ENCODE measurements around the gene ZNF324B.

ZNF324B gene

GRCh38 chr19:58497634-58498170 is 46.3 kb downstream of the ZNF324B start:
- Histone ChIP-seq H4K91ac (ENCODE audit: low read depth, low read length, poor library complexity) (no peak overlapping the region), H3K79me1 (ENCODE audit: low read depth, low read length) (peaks cover 8% of the 10 kb centered on the region), H2BK15ac (ENCODE audit: low read length) (peak overlapping the region; percentile 10), H3K23ac (ENCODE audit: low read depth, low read length, poor library complexity) (no peak overlapping the region), H3K27me3 (ENCODE audit: control insufficient read depth in 3 of 3, insufficient read depth in 3 of 3, low read depth in 1 of 3, low read length in 3 of 3) (no peaks in the 10 kb centered on the region), H3K4me3 (ENCODE audit: low read length in 2 of 2) (no peak overlapping the region), H2BK120ac (ENCODE audit: low read depth, low read length) (no peak overlapping the region), H3K9ac (ENCODE audit: low read depth, low read length, poor library complexity) (peak overlapping the region; percentile 60), H3K18ac (ENCODE audit: low read length) (no peak overlapping the region), H2BK5ac (ENCODE audit: low read length) (no peak overlapping the region), H3K36me3 (replicated peaks in 1 of 2; ENCODE audit: control insufficient read depth in 2 of 2, insufficient read depth in 2 of 2, low read length in 2 of 2) (no peaks in the 10 kb centered on the region), H2AK5ac (ENCODE audit: low read depth, low read length) (peak overlapping the region; percentile 72), H4K8ac (ENCODE audit: low read depth, low read length) (peak overlapping the region; percentile 76), H3K14ac (ENCODE audit: low read length) (no peak overlapping the region), H3K4me2 (ENCODE audit: insufficient read depth, low read length, poor library complexity, severe bottlenecking) (no peak overlapping the region), H3K27ac (replicated peaks; ENCODE audit: low read length) (no peak overlapping the region), H3K4ac (ENCODE audit: low read length) (peak overlapping the region; percentile 66), H3K4me1 (ENCODE audit: control insufficient read depth in 2 of 2, insufficient read depth in 1 of 2, low read depth in 1 of 2, low read length in 2 of 2) (peaks cover 8 to 17% of the 10 kb centered on the region in 2 donors), H2AFZ (ENCODE audit: low read length) (no peak overlapping the region), H2BK12ac (ENCODE audit: low read length) (no peak overlapping the region), H3K9me3 (replicated peaks in 1 of 2; ENCODE audit: control insufficient read depth in 2 of 2, insufficient read depth in 1 of 2, low read depth in 1 of 2, low read length in 2 of 2) (peaks cover 0 to 2% of the 10 kb centered on the region in 2 donors)
- DNase-seq (ENCODE audit: low spot score), result no peak
- WGBS, 2 donors (ENCODE audit: extremely low coverage in 2 of 2, insufficient read length in 2 of 2, insufficient replicate concordance in 1 of 2), result no CpG with 5 or more reads among the region's 8 CpGs

GRCh38 chr19:58498316-58499020 is 47.0 kb downstream of the ZNF324B start:
- H3K4ac ChIP-seq (ENCODE audit: low read length), result peak overlapping the region; percentile 45
- peak overlapping the region; percentile 97 for H2AFZ ChIP-seq (ENCODE audit: low read length)
- H2BK12ac ChIP-seq (ENCODE audit: low read length), result no peak overlapping the region
- peaks cover 8 to 17% of the 10 kb centered on the region in 2 donors for H3K4me1 ChIP-seq (ENCODE audit: control insufficient read depth in 2 of 2, insufficient read depth in 1 of 2, low read depth in 1 of 2, low read length in 2 of 2)
- H3K27ac ChIP-seq (replicated peaks; ENCODE audit: low read length), result no peak overlapping the region
- H4K91ac ChIP-seq (ENCODE audit: low read depth, low read length, poor library complexity), result no peak overlapping the region
- H3K79me1 ChIP-seq (ENCODE audit: low read depth, low read length), result peaks cover 8% of the 10 kb centered on the region
- peak overlapping the region; percentile 66 for H3K9ac ChIP-seq (ENCODE audit: low read depth, low read length, poor library complexity)
- H2BK5ac ChIP-seq (ENCODE audit: low read length), result peak overlapping the region; percentile 80
- H2AK5ac ChIP-seq (ENCODE audit: low read depth, low read length), result peak overlapping the region; percentile 72
- H3K9me3 ChIP-seq (replicated peaks in 1 of 2; ENCODE audit: control insufficient read depth in 2 of 2, insufficient read depth in 1 of 2, low read depth in 1 of 2, low read length in 2 of 2), result peaks cover 0 to 2% of the 10 kb centered on the region in 2 donors
- H3K14ac ChIP-seq (ENCODE audit: low read length), result peak overlapping the region; percentile 11
- no peaks in the 10 kb centered on the region for H3K27me3 ChIP-seq (ENCODE audit: control insufficient read depth in 3 of 3, insufficient read depth in 3 of 3, low read depth in 1 of 3, low read length in 3 of 3)
- H3K4me2 ChIP-seq (ENCODE audit: insufficient read depth, low read length, poor library complexity, severe bottlenecking), result peak overlapping the region; percentile 90
- no peak overlapping the region for H4K8ac ChIP-seq (ENCODE audit: low read depth, low read length)
- H2BK15ac ChIP-seq (ENCODE audit: low read length), result peak overlapping the region; percentile 10
- no peak for DNase-seq (ENCODE audit: low spot score)
- peak overlapping the region; percentile 62 for H3K23ac ChIP-seq (ENCODE audit: low read depth, low read length, poor library complexity)
- H3K18ac ChIP-seq (ENCODE audit: low read length), result peak overlapping the region; percentile 87
- H3K36me3 ChIP-seq (replicated peaks in 1 of 2; ENCODE audit: control insufficient read depth in 2 of 2, insufficient read depth in 2 of 2, low read length in 2 of 2), result no peaks in the 10 kb centered on the region
- H3K4me3 ChIP-seq (ENCODE audit: low read length in 2 of 2), result peak overlapping the region; percentile 60 to 80
- WGBS, 2 donors (ENCODE audit: extremely low coverage in 2 of 2, insufficient read length in 2 of 2, insufficient replicate concordance in 1 of 2), result no CpG with 5 or more reads among the region's 22 CpGs
- H2BK120ac ChIP-seq (ENCODE audit: low read depth, low read length), result no peak overlapping the region

GRCh38 chr19:58499021-58499927 is 47.9 kb downstream of the ZNF324B start:
- Histone ChIP-seq H2BK5ac (ENCODE audit: low read length) (peak overlapping the region; percentile 80), H3K36me3 (replicated peaks in 1 of 2; ENCODE audit: control insufficient read depth in 2 of 2, insufficient read depth in 2 of 2, low read length in 2 of 2) (no peaks in the 10 kb centered on the region), H3K18ac (ENCODE audit: low read length) (peak overlapping the region; percentile 94), H4K91ac (ENCODE audit: low read depth, low read length, poor library complexity) (no peak overlapping the region), H3K27me3 (ENCODE audit: control insufficient read depth in 3 of 3, insufficient read depth in 3 of 3, low read depth in 1 of 3, low read length in 3 of 3) (no peaks in the 10 kb centered on the region), H2AK5ac (ENCODE audit: low read depth, low read length) (peak overlapping the region; percentile 86), H3K79me1 (ENCODE audit: low read depth, low read length) (peaks cover 8% of the 10 kb centered on the region), H3K27ac (replicated peaks; ENCODE audit: low read length) (peak overlapping the region; percentile 89), H2AFZ (ENCODE audit: low read length) (peak overlapping the region; percentile 97), H3K14ac (ENCODE audit: low read length) (peak overlapping the region; percentile 47), H3K4me3 (ENCODE audit: low read length in 2 of 2) (peak overlapping the region; percentile 60 to 85), H3K4me2 (ENCODE audit: insufficient read depth, low read length, poor library complexity, severe bottlenecking) (peak overlapping the region; percentile 90), H2BK120ac (ENCODE audit: low read depth, low read length) (peak overlapping the region; percentile 65), H3K9me3 (replicated peaks in 1 of 2; ENCODE audit: control insufficient read depth in 2 of 2, insufficient read depth in 1 of 2, low read depth in 1 of 2, low read length in 2 of 2) (peaks cover 0 to 2% of the 10 kb centered on the region in 2 donors), H3K4me1 (ENCODE audit: control insufficient read depth in 2 of 2, insufficient read depth in 1 of 2, low read depth in 1 of 2, low read length in 2 of 2) (peaks cover 8 to 17% of the 10 kb centered on the region in 2 donors), H3K23ac (ENCODE audit: low read depth, low read length, poor library complexity) (peak overlapping the region; percentile 90), H3K9ac (ENCODE audit: low read depth, low read length, poor library complexity) (peak overlapping the region; percentile 87), H3K4ac (ENCODE audit: low read length) (no peak overlapping the region), H2BK15ac (ENCODE audit: low read length) (peak overlapping the region; percentile 10), H2BK12ac (ENCODE audit: low read length) (peak overlapping the region; percentile 30), H4K8ac (ENCODE audit: low read depth, low read length) (no peak overlapping the region)
- WGBS, 2 donors (ENCODE audit: extremely low coverage in 2 of 2, insufficient read length in 2 of 2, insufficient replicate concordance in 1 of 2), result no CpG with 5 or more reads among the region's 60 CpGs
- DNase-seq (ENCODE audit: low spot score), result peak; percentile 97
